Activated naive CD4-positive, alpha-beta T cell treated with anti-CD3 and anti-CD28 coated beads, Interleukin-2, amount 50 U/mL, for 16 hours (primary cell): ENCODE data around the gene FYB2.

Experiments used
- DNase-seq: peaks from one replicate; pipeline ENCODE4 v3.0.0-alpha.2; 2020

Gene FYB2

DNA sequence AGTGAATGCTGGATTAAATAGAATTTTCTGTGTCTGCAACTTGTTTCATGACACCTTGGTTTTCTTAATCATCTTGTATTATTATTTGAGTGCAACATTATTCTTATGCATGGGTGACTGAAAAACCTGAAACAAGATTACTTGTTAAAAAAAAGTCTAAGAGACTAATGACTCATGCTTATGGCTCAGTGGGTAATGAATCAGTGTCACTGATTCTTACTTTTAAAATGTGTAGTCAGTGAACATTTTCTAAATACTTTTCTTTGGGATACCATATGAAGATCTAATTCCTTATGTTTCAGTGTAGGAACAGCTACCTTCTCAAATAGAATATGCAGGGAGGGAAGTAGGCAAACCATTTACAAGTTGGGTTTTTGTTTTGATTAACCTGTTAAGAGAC is 108.6 kb downstream of the FYB2 start:
- DNase-seq, result no peak

DNA sequence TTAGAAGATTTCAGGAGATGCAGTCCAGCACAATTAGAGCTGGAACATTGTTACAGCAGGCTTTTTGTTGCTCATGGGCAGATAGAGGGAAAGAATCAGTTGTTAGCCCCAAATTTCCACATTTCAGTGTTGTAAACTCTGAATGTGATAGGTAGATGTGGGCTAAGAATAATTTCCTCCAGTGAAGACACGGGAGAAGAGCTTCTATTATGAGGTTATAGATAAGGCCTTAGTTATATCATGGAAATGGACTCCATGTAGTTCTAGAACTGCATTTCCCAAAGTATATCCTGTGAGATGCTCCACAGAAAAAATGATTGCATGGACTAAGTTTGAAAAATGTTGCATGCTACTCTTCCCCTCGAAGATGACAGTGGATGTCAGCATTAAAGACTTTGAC is 109.2 kb downstream of the FYB2 start:
- DNase-seq, result no peak

DNA sequence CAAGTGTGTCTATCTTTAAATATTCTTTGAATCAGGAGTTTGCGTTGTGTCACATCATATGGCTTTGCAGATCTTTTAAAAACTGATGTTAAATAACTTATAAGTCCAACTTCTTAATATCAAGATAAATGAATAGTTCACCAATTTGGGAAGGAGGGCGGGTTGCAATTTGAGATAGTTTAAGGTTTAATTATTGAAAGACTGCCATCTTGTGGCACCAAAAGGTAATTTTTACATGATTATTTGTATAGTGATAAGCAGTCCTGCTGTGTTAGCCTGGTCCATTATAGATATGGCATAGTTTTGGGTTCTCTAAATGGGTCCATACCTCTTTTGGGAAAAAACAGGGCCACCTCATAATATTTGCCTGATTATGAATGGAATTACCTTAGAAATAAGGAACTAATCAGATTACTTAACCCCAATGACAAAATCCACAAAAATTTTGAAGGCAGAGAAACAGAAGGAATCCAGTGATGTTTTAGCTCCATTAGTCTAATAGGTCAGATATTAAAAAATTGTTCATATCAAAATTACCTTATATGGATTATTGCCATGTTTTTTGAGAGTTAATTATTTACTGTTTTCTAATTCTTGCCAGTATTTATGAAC is 109.8 kb downstream of the FYB2 start:
- no peak for DNase-seq

DNA sequence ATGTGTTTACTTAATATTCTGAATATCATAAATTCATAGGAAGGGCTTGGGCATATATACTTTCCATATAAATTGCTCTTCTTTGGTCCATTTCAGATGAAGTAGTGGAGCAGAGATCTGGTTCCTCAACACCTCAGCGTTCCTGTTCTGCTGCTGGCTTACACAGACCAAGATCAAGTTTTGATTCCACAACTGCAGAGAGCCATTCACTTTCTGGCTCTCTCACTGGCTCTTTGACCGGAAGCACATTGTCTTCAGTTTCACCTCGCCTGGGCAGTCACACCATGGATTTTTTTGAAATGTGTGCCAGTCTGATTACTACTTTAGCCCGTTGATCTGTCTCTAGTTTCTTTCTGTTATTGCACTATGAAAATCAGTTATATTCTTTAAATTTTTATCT is 111.8 kb downstream of the FYB2 start:
- DNase-seq, result no peak

DNA sequence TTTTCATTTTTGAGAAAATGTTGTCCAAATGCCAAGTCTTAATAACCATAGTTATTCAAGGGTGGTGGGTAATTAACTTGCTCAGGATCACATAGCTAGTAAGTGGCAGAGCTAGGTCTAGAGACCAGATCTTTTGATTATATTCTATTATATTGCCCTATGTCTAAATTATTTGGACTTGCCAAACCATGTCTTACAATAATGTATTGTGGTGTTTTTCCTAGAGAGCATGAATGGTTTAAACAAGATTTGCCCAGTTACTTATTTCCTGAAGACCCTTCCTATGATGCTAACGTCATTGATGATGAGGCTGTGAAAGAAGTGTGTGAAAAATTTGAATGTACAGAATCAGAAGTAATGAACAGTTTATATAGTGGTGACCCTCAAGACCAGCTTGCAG is 115.5 kb downstream of the FYB2 start:
- no peak for DNase-seq

DNA sequence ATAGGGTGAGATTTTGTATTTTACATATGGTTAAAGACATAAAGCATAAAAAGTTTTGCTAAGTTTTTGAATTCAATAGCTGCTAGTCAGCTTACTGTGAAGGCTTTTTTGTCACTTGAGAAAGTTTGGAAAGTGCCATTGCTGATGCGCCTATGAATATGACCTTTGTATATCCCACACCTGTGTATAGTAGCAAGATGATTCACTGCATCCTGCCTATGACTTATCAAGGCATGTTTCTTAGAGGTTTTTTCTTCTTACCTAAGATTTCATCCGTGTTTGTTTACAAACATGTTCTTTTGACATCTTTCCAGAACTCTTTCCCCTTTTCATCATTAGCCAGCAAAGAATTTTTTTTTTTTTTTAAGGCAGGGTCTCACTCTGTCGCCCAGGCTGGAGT is 122.5 kb downstream of the FYB2 start:
- no peak for DNase-seq

DNA sequence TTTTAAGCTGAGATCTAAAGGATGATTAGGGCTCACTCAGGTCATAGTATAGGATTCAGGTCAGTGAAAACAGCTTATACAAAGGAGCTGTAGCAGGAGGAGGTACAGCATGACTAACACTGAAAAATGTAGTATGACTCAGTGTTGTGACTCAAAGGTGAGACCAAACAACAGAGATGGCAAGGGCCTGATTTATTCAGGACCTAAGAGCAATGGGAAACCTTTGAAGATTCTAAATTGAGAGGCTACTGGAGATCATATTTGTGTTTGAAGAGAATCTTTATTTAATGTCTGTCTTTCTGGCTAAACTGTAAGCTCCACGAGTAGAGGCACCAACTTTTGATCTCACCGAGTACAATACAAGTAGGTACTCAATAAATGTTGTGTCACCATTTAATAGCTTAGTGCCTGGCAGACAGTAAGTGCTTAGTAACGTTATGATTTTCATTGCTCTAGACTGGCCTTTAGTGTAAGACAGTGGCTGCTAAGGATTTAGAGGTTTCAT is 130.6 kb downstream of the FYB2 start:
- no peak for DNase-seq

DNA sequence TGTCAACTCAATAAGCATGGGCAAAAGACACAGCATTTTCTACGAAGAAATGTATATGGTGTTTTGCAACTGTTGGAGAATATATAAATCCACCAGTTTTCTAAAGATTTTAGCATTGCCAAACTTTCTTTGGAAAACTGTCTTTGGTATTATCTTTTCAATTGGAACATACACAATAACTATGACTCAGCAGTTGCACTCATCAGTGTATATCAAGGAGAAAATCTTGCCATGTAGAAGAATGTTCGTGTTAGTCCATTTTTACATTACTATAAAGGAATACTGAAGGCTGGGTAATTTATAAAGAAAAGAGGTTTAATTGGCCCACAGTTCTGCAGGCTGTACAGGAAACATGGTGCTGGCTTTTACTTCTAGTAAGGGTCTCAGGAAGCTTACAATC is 133.0 kb downstream of the FYB2 start:
- no peak for DNase-seq

DNA sequence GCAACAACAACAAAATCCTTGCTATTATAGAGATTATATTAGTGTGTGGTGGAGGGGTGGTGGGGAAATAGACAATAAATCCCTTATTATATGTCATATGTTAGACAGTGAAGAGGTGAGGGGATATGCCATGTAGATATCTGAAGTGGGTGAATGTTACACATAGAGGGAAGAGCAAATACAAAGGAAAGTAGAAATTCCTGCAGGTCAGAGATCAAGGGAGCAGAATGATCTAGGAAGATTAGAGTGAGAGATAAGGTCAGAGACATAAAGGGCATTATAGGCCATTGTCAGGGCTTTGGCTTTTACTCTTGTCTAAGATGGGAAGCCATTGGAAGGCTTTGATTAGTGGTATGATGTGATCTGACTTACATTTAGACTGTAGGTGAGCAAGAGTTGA is 135.6 kb downstream of the FYB2 start:
- no peak for DNase-seq

DNA sequence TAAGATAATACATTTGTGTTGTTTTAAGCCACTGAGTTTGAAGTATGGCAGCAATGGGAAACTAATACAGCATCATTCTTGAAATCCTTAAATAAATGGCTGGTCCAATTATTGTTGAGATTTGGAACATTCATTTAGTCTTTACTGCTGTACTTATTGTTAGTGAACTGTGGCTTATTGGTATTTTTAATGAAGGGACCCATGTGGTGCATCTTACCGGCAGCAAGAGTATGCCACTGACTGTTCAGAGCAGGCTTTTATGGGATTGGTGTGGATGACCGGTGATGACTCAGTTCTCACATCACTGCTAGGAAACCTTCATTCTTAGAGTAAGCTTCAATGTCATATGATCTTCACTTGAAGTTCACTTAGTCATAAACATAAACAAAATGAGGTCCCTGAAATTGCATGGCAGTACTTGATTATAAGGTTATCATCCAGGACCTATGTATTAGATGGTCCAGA is 142.6 kb downstream of the FYB2 start:
- DNase-seq, result no peak

DNA sequence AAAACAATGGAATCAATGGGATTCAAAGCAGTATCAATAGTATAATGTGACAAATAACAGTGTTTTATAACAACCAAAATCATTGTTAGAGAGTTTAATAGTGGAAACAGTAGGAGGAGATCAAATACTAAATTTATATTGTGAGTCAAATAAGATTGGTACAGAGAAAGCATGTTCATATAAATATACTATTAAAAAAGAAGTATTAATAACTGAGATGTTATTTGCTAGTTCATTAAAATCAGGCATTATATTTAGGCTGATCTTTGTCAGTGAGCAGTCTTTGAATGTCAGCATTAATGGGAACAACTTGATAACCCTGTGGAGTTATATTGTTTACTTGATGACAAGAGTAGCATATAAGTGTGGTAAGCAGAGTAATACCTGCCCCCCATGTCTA is 143.4 kb downstream of the FYB2 start:
- no peak for DNase-seq

DNA sequence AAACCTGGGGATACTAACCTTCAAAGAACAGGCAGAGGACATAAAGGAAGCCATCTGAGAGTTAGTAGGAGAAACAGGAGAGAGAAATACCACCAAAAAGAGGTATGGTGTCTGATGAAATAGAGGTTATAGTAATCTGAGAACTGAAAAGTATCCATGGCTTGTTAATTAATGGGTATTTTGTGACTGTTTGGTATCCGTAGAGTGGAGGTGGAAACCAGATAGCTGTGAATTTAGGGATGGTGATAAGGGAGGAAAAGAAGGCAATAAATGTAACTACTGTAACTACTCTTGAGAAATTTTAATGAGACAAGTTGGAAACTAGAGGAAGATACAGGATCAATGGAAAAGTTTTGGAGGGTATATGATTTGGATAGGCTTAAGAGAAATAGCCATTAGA is 146.6 kb downstream of the FYB2 start:
- no peak for DNase-seq

DNA sequence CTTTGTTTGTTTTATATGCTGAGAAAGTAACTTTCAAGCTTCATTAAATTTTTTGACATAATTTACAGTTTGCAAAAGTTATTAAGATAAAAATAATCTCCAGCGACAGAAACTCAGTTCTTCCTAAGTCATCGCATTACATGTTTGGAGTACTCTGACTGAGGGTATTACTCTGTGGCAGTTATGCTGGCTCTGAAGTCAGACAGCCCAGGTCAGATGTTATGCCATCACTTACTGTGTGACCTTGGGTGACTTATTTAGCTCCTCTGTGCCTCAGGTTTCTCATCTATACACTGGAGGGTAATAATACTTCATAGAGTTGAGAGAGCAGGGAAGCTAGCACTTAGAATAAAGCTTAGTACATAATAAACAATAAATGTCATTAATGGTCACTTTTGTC is 147.7 kb downstream of the FYB2 start:
- DNase-seq, result no peak

DNA sequence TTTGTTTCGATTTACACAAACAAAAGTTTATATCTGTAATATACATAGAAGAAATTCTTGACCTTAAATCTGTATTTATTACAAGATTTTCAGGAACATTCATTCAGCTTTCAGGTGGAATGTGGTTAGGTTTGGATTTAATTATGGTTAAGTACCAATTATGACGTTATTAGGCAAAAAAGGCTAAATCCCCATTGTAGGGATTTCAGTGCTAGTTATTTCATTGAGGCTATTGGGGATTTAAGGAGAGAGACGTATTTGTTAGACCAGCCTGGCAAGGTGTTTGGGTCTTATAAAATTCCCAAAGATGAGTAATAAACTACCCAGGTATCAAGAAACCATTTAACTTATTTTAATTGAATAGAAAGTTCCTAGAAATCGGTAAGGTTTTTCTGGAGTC is 148.1 kb downstream of the FYB2 start:
- no peak for DNase-seq

DNA sequence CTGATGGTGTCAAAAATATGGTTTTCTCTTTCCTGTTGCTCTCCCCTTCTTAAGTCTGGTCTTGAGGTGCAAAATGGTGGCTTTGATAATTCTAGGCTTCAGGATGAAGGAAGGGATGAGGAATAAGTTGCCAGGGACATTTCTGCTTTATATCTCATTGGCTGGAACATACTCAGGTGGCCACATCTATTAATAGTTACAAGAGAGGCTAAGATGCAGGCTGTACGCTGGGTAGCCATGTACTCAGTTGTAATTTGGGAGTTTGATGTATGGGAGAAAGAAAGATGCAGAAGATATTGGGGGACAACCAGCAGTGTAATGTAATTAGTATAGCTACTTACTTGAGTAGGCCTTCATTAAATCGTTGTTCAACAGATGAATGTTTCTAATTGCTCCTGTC is 148.9 kb downstream of the FYB2 start:
- DNase-seq, result no peak
